ENCODE data around the gene RFX2.
A peak's percentile ranks its signal among the peaks of the same experiment; 100 is the strongest.
"Not testable (repeated sequence)": the region's sequence is repeated elsewhere in the genome, so short reads cannot be mapped to it uniquely, and the experiment has no call there.

Gene RFX2

DNA sequence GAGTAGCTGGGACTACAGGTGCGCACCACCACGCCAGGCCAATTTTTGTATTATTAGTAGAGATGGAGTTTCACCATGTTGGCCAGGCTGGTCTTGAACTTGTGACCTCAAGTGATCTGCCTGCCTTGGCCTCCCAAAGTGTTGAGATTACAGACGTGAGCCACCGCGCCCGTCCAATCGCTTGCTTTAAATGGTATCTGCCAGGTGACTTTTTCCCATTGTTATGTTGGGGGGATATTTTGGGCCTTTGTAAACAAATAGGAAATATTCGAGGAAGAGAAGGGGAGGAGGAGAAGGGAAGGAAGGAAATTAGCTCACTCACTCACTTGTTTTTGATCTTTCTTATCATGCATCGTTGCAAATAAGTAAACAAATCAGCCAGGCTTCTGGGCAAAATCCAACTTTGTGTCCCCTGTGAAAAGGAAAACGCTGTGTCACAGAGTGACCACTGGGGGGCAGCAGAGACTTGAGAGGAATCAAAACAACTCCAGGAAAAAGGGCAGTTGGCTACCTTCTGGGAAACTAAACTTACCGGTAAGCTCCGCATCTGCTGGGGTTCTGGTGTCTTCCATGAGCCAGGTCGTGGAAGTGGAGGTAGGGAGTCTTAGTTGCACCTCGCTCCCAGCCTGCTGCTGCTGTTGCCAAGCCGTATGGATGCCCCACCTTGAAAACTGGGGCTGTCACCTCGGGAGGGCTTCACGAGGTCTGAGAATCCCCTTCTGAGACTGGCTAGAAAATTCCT lies 123.1 kb downstream of the RFX2 start:
- DNase-seq, result peak; percentile 77

- DNase-seq, result not testable (repeated sequence)
Measured at GRCh38 chr19:5985837-5986236, 124.5 kb downstream of the RFX2 start.

DNA sequence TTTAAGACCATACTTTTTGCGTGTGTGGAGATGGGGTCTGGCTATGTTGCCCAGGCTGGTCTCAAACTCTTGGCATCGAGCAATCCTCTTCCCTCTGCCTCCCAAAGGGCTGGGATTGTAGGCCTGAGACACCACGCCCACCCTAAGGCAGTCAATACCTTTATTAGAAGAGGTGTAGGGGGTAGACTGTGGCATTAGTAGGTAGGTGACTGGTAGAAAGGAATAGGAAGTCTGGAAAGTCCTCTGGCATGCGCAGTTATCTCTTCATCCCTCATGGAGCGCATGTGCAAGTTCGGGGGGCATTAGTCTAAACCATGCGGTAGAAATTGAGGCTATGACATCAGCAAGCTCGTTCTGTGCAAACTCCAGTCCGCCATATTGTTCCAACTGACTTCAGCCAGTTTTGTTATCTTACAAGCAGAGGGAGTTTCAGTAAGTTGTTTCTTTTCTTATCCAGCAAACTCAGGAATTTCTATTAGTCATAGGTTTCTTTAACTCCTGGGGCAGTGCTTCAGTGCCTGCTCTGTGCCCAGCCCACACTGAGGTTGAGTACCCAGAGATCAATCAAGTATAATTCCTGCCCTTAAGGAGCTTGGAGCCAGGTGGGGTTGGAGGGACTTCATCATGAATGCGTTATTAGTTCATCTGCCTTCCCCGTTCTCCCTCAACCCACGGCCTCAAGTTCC lies 125.1 kb downstream of the RFX2 start:
- no peak for DNase-seq

DNA sequence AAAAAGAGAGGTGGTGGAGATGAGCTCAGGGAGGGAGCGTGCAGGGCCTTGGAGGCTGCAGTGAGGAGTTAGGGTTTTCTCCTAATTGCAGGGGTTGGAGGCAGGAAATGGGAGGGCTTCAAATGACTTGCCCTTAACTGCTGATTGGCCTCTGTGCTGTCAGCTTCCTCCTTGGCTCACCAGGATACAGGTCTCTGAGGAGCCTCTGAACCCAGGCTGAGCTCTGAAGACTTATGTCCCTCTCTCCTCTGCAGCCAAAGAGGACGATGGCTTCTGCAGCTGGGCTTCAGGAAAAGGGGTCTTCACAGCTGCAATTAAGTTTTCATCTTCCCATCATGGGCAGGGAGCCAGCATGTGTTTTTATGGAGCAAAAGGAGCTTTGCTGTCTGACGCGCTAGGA lies 125.7 kb downstream of the RFX2 start:
- no peak for DNase-seq

GRCh38 chr19:5983367-5983955 lies 126.8 kb downstream of the RFX2 start:
- DNase-seq, result no peak

GRCh38 chr19:5978606-5979552 lies 131.4 kb downstream of the RFX2 start:
- no peak for DNase-seq

GRCh38 chr19:5977785-5978605 lies 132.3 kb downstream of the RFX2 start, which contains the start of gene RANBP3:
RANBP3 (minus strand) TSS chr19:5978140; CDS start chr19:5978082, 58 bp downstream.
- DNase-seq, result peak; percentile 97

DNA sequence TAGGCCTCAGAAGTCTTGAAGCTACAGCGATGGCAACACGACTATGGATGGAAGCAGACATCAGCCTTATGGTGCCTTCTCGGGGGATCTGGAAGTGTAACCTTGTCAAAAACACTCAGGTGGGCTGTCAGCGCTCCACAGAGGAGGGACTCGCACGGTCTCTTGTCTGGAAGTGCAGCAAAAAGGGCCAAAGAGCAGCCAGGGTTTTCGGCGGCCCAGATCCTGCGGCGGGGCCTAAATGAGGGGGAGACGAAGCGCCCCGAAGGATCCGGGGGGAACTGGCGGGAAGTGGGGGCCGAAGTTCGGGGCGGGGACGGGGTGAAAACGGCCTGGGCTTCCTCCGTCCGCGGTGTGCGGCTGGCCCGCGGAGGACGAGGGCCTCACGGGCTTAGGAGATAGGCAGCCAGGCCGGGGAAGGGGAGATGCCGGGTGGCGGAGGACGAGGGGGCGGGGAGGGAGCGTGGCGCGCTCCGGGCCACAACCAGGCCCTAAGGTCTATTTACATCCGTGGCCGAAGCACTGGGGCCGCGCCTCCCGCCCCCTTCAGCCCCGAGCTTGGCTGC lies 133.0 kb downstream of the RFX2 start:
- no peak for DNase-seq

- no peak for DNase-seq
Measured at GRCh38 chr19:5976768-5977167, 133.5 kb downstream of the RFX2 start.

DNA sequence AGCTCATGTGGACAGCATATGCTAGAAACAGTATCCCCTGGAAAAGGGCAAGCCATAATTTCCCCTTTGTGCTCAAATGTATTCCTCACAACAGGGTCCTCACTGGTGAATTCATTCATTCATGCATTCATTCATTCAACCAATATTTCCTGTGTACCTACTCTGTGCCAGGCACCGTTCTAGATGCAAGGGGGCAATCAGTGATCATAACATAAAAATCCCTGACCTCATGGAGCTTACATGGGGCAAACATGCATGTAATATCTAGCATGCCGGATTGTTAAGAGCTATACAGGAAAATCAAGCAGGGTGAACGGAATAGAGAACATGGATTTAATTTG lies 134.9 kb downstream of the RFX2 start:
- DNase-seq, result no peak

DNA sequence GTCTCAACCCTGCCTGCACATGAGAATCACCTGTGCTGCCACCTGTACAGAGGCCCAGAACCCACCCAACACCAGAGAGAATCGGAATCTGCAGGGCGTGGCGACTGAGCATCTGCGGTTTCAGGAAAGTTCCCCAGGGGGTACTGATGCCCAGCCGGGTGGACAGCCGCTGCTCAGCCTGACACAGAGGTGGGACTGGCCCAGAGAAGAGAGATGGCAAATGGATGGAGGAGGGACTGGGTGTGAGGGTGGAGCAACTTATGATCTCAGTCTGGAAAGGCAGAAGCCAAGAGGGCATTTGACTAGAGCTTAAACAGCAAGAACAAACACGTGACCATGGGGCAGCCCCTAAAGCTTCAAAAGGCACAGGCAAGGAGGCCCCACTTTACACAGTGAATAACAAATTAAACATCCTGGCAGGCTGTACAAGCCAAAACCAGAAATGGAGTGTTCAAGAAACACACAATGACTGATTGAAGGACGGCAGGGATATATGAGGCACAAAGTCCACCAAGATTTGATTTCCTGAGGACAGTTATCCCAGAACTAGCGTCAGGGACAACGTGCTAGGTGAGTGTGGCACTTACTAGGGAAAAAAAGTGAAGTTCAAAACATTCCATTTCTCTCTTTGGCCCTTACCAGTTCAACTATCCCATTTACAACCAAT lies 135.4 kb downstream of the RFX2 start:
- no peak for DNase-seq

DNA sequence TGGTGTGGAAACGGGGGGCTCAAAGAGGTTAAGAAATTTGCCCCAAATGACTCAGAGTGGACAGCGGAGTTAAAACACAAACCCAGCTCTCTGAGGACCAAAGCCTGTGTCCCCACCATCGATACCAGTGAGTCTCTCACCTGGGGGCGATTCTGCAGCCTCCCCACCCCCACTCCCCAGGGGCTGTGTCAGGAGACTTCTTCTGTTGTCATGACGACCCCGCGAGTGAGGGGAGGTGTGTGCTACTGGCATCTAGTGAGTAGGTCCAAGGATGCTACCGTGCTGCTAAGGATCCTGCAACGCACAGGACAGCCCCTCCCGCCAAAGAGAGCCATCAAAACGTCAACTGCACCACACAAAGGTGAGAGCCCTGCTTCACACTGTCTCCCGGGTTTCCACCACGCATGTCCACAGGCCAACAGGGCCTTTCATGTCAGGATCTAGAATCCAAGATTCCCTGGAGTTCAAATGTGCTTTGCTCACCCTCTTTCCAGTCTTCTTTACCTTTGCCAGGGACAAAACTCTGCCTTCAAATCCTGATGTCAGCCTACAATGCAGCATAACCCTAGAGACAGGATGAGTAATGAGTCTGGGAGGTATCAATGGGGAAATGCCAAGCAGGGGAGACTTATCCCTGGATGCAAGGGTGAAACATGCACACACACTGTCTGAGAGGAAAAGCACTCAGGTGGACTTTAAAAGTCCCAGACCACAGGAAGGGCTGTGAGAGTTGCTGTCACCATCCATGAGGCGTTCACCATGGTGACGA lies 136.2 kb downstream of the RFX2 start:
- no peak for DNase-seq

- DNase-seq, result no peak
Measured at GRCh38 chr19:5973376-5973775, 136.9 kb downstream of the RFX2 start.

- DNase-seq, result no peak
Measured at GRCh38 chr19:5972355-5972731, 138.0 kb downstream of the RFX2 start.

GRCh38 chr19:5971714-5972354 lies 138.5 kb downstream of the RFX2 start:
- DNase-seq, result no peak

DNA sequence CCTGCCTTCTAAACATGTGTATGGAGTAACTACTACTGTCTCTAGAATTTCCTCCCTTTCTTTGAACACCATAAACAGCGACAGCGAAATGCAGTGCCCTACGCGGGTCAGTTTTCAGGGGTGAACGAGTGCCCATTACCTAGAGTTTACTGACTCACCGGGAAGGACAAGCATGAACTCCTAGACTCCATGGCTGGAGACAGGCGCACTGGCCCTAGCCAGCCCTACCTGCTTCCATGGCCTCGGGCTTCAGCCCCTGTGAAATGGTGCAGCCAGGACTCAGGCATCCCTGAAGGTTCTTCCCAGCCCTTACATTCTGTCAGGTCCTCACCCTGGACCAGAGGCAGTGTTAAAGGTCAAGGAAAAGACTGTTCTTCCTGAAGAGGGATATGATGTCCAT lies 140.8 kb downstream of the RFX2 start:
- no peak for DNase-seq

DNA sequence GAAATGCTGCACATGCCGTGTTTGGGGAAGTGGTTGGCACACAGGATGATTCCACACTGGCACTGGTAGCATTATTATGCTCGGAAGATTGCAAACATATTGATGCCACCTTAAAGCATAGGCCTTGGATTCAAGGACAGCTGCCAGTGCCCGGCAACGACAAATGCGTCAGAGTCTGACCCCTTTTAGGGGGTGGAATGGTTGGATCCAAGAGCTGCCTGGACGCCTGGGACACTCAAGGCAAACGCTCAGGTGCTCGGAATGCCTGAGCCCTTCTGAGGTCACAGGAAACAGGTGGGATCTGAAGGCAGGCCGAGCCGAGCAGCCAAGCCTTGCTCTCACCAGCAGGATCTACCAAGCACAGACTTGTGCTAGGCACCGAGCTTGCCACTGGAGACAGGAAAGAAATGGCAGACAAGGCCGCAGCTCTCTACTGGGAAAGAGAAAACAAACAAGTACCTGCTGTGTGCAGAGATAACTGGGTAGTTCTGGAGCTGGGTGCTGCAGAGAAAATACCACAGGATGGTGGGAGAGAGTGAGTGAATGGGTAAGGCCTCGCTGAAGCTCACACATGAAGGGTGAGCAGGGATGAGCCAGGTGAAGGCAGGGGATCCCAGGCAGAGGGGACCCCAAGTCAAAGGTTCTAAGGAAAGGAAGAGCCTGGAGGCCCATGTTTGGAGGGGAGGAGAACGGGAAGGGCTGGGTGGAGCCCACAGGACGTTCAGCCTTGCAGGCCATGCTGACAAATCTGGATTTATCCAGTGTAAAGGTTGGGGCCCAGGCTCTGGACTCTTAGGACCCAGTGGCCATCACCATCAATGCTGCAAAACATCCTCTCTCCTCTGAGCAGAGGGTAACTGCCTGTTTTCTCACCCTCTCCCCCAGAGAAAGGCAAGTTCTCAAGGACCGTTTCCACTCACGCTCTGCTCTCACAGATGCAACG lies 141.6 kb downstream of the RFX2 start:
- no peak for DNase-seq

DNA sequence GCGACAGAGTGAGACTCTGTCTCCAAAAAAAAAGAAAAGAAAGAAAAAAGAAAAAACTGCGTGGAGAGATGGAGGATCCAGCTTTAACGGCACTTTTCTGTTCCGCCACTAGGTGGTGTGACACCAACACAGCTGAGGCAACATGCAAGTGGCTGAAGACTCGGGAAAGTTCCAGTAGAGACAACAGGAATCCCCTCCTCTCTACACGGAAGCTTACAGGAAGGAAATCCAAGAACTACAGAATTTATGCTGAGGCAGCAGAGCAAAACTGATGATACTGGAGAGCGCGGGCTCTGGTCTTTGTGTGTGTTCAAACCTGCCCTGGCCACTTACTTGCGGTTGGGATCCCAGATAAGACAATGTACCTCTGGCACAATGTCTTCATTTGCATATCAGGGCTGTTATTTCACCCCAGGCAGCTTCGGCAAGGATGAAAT lies 142.3 kb downstream of the RFX2 start:
- peak; percentile 56 for DNase-seq

DNA sequence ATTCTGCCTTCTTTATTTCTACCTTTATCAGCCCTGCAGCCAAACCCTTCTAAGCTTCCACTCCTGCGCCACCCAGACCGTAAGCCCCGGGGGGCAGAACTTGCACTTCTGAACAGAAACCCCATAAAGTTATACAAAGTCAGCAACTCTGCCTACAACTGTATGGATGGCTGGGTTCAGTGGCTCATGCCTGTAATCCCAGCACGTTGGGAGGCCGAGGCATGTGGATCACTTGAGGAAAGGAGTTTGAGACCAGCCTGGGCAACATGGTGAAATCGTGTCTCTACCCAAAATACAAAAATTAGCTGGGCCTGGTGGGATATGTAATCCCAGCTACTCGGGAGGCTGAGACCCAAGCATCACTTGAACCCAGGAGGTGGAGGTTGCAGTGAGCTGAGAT lies 142.7 kb downstream of the RFX2 start:
- DNase-seq, result no peak

Data from activated gamma-delta T cell treated with Interleukin-2 at 50 U/mL for 16 hours (primary cell).